NCI-H1417 treated with DMSO at 0.1 percent for 48 hours (cell line): Measurements from ENCODE around the gene MYH11.
"Not testable (repeated sequence)": the region's sequence is repeated elsewhere in the genome, so short reads cannot be mapped to it uniquely, and the experiment has no call there.

Source experiments
- DNase-seq: peaks from one replicate; lab custom pipeline; 2025; lab: John Stamatoyannopoulos, UW

The MYH11 gene

GRCh38 chr16:15749985-15750384, 106.8 kb downstream of the MYH11 start:
- DNase-seq, result no peak

GRCh38 chr16:15749371-15749770, 107.5 kb downstream of the MYH11 start:
- no peak for DNase-seq

- DNase-seq, result no peak
These were observed 108.2 kb downstream of the MYH11 start for GRCh38 chr16:15748654-15749053.

- DNase-seq, result no peak
These were observed 108.9 kb downstream of the MYH11 start for GRCh38 chr16:15747937-15748336.

- no peak for DNase-seq
These were observed 110.5 kb downstream of the MYH11 start for GRCh38 chr16:15746332-15746731.

- no peak for DNase-seq
These were observed 113.2 kb downstream of the MYH11 start for GRCh38 chr16:15743657-15744056.

GRCh38 chr16:15742716-15743115, 114.1 kb downstream of the MYH11 start:
- DNase-seq, result no peak

GRCh38 chr16:15741207-15741871, 115.5 kb downstream of the MYH11 start:
- no peak for DNase-seq

GRCh38 chr16:15739950-15740349, 116.9 kb downstream of the MYH11 start:
- DNase-seq, result no peak

GRCh38 chr16:15739464-15739863, 117.4 kb downstream of the MYH11 start:
- DNase-seq, result no peak

- DNase-seq, result no peak
These were observed 119.6 kb downstream of the MYH11 start for GRCh38 chr16:15737140-15737644.

- no peak for DNase-seq
These were observed 120.3 kb downstream of the MYH11 start for GRCh38 chr16:15736529-15736928.

GRCh38 chr16:15735610-15736009, 121.2 kb downstream of the MYH11 start:
- no peak for DNase-seq

GRCh38 chr16:15732416-15732815, 124.4 kb downstream of the MYH11 start:
- DNase-seq, result no peak

GRCh38 chr16:15729152-15729551, 127.7 kb downstream of the MYH11 start:
- DNase-seq, result no peak

GRCh38 chr16:15727697-15728096, 129.1 kb downstream of the MYH11 start:
- DNase-seq, result not testable (repeated sequence)

- no peak for DNase-seq
These were observed 130.1 kb downstream of the MYH11 start for GRCh38 chr16:15726715-15727114.

- DNase-seq, result no peak
These were observed 131.1 kb downstream of the MYH11 start for GRCh38 chr16:15725641-15726240.

- DNase-seq, result no peak
These were observed 133.0 kb downstream of the MYH11 start for GRCh38 chr16:15723808-15724207.

GRCh38 chr16:15721018-15721417, 135.8 kb downstream of the MYH11 start:
- DNase-seq, result no peak

- no peak for DNase-seq
These were observed 140.0 kb downstream of the MYH11 start for GRCh38 chr16:15716694-15717447.

- no peak for DNase-seq
These were observed 141.6 kb downstream of the MYH11 start for GRCh38 chr16:15715221-15715620.
